Ectodermal cell (in vitro differentiated cells): ENCODE results near the gene SLC5A8.
"Not testable (repeated sequence)": the region's sequence is repeated elsewhere in the genome, so short reads cannot be mapped to it uniquely, and the experiment has no call there.

Experiments used
- H3K27ac ChIP-seq: 2 replicates; pipeline ENCODE4 v1.7.0; 2013; ENCODE audit warnings: mild to moderate bottlenecking, low read depth, low read length; ENCODE audit not compliant: insufficient read depth, poor library complexity, severe bottlenecking
- H3K27me3 ChIP-seq: 2 replicates; pipeline ENCODE4 v1.7.0; 2013; ENCODE audit warnings: mild to moderate bottlenecking, low read length; ENCODE audit not compliant: insufficient read depth, control insufficient read depth, poor library complexity, severe bottlenecking
- H3K36me3 ChIP-seq: one replicate; pipeline ENCODE4 v1.7.0; 2013; ENCODE audit warnings: low read length; ENCODE audit not compliant: control insufficient read depth, insufficient read depth
- H3K4me1 ChIP-seq: one replicate; pipeline ENCODE4 v1.7.0; 2013; ENCODE audit warnings: low read length; ENCODE audit not compliant: control insufficient read depth, insufficient read depth
- H3K4me3 ChIP-seq: 2 replicates; pipeline ENCODE4 v1.7.0; 2013; ENCODE audit warnings: low read depth, low read length, control low read depth; ENCODE audit not compliant: insufficient read depth
- H3K9me3 ChIP-seq: 2 replicates; pipeline ENCODE4 v1.7.0; 2013; ENCODE audit warnings: mild to moderate bottlenecking, low read length, moderate library complexity; ENCODE audit not compliant: control insufficient read depth
- WGBS, 2 experiments: methylation state at CpG; one replicate each; pipeline ENCODE4 v1.1.7; 2013; ENCODE audit warnings: missing lambda C conversion rate in 2 of 2; 5-methylcytosine and 5-hydroxymethylcytosine counted together

The SLC5A8 gene

GRCh38 chr12:101173197-101173749 lies 36.8 kb downstream of the SLC5A8 start:
- Histone ChIP-seq H3K4me1 (no peaks in the 10 kb centered on the region), H3K36me3 (no peaks in the 10 kb centered on the region), H3K9me3 (no peaks in the 10 kb centered on the region), H3K27ac (no peak overlapping the region), H3K27me3 (no peaks in the 10 kb centered on the region), H3K4me3 (no peak overlapping the region)
- 96 to 97% methylated on average over 7 of the region's 7 CpGs for WGBS, 2 experiments

DNA sequence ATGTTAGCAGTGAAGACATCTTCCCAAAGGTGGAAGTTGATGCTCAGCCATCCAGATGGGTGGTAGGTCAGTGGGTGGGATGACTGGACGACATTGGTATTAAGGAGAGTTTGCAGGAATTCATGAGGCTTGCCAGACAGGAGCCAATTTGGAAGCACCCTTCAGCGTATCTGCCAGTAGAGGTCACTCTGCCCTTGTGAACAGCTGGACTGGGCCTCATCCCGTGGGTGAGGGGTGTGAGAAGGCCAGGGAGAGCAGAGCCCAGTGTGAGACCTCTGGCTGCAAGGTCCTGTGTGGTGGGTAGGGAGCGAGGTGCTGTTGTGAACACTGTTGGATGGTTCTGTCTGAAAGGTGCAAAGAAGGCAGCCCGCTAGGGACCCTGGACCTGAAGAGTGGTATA lies 37.7 kb downstream of the SLC5A8 start:
- Histone ChIP-seq H3K4me3 (no peak overlapping the region), H3K27me3 (no peaks in the 10 kb centered on the region), H3K27ac (no peak overlapping the region), H3K4me1 (no peaks in the 10 kb centered on the region), H3K36me3 (no peaks in the 10 kb centered on the region), H3K9me3 (no peaks in the 10 kb centered on the region)
- 56 to 57% methylated on average over 5 of the region's 5 CpGs for WGBS, 2 experiments

- 93 to 95% methylated on average over 5 of the region's 5 CpGs for WGBS, 2 experiments
- no peaks in the 10 kb centered on the region for H3K36me3 ChIP-seq
- no peak overlapping the region for H3K27ac ChIP-seq
- no peaks in the 10 kb centered on the region for H3K9me3 ChIP-seq
- H3K27me3 ChIP-seq = no peaks in the 10 kb centered on the region
- H3K4me3 ChIP-seq = no peak overlapping the region
- no peaks in the 10 kb centered on the region for H3K4me1 ChIP-seq
Measured at GRCh38 chr12:101168001-101168400, 42.0 kb downstream of the SLC5A8 start.

DNA sequence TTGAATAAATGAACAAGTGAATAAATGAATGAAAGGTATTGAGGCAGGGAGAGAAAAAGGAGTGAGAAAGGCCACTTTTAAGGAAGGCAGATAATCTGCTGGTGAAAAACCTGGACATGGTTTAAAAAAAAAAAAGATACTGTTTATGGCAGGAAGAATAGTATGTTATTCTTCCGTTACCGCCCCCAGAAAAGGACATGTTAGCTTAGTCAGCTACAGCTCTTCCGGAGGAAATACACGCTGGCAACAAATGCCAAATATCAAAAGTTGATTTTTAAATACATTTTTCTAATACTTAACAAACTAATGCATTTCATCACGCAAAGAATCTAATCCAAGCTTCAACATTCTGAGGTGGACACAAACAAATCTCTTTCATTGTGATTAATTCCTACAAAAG lies 43.2 kb downstream of the SLC5A8 start:
- Histone ChIP-seq H3K4me1 (no peaks in the 10 kb centered on the region), H3K27me3 (no peaks in the 10 kb centered on the region), H3K27ac (no peak overlapping the region), H3K36me3 (no peaks in the 10 kb centered on the region), H3K4me3 (no peak overlapping the region), H3K9me3 (no peaks in the 10 kb centered on the region)
- WGBS, 2 experiments = 93 to 95% methylated on average over 5 of the region's 5 CpGs

DNA sequence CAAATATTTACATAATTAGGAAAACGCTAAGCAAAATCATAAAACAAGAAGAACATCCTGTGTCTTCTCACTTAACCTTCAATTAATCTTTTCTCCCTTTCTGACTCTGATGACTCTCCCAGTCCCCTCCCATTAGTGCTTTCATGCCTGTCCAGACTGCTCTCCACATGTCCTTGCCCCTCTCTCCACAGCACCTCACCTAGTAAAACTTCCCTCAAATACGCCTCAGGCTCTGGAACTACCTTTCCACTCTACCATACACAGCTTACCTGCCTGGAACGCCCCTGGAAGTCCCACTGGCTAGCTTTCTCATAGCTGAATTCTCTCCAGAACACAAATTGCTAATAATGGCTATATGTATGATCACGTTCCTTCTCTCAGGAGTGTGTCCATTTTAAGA lies 44.7 kb downstream of the SLC5A8 start:
- no peak overlapping the region for H3K27ac ChIP-seq
- H3K36me3 ChIP-seq = no peaks in the 10 kb centered on the region
- no peaks in the 10 kb centered on the region for H3K9me3 ChIP-seq
- 91% methylated on average over 4 of the region's 4 CpGs for WGBS, 2 experiments
- H3K4me3 ChIP-seq = no peak overlapping the region
- H3K27me3 ChIP-seq = no peaks in the 10 kb centered on the region
- no peaks in the 10 kb centered on the region for H3K4me1 ChIP-seq

- H3K4me1 ChIP-seq, H3K27me3 ChIP-seq, H3K9me3 ChIP-seq, H3K27ac ChIP-seq, H3K4me3 ChIP-seq, H3K36me3 ChIP-seq: not testable (repeated sequence)
- 59 to 62% methylated on average over 32 to 35 of the region's 35 CpGs for WGBS, 2 experiments
Measured at GRCh38 chr12:101145777-101146431, 64.1 kb downstream of the SLC5A8 start.

DNA sequence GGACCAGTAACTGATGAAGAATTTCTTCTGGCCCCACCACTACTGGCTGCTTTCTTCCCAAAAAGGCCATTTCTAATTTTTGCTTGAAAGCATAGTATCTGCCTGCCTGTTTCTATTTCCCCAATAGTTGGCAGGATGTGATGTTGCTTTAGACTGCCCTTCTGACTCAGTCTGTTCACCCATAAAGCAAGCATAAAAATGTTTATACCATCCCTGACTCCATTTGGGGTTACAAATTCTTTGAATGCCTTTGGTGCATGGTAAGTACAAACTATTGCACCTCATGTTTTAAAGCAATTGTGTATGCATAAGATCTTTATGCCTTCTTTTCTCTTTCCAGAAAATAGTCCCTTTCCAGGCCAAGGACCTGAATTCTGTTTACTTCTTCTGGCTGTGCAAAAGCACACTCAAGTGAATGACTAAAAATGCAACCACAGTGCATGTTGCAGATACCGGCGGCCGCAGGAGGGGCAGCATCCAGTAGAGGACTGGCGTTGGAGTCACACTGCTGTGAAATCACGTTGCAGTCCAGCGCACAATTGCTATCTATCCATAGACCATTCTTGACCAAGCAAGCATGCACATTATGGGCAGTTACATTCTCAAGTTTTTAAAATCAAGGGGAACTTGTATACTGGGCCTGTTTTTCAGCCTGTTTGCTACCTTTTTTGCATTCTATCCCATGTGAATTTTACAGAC lies 82.4 kb downstream of the SLC5A8 start:
- Histone ChIP-seq H3K27me3 (no peaks in the 10 kb centered on the region), H3K27ac (no peak overlapping the region), H3K4me1 (no peaks in the 10 kb centered on the region), H3K4me3 (no peak overlapping the region), H3K36me3 (no peaks in the 10 kb centered on the region), H3K9me3 (no peaks in the 10 kb centered on the region)
- 91 to 96% methylated on average over 6 of the region's 6 CpGs for WGBS, 2 experiments

DNA sequence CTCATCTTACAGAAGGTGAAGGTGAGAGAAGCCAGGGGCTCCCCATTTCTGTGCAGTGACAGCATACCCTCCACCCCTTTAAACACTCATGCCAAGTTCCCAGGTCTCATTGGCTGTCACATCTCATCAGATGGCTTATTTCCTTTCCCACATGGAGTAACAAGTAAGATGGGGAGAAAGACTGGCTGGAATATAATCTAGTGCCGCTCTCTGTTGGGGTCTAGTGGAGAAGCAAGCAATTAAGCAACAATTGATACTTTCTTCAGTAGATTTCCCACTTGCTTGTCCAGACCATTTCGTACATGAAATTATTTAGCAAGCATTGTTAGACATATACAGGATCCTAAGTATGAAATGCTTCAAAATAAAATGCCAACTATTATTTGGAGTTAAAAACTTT lies 92.2 kb downstream of the SLC5A8 start:
- Histone ChIP-seq H3K9me3 (no peaks in the 10 kb centered on the region), H3K4me1 (no peaks in the 10 kb centered on the region), H3K27me3 (no peaks in the 10 kb centered on the region), H3K4me3 (no peak overlapping the region), H3K36me3 (no peaks in the 10 kb centered on the region), H3K27ac (no peak overlapping the region)
- 98 to 100% methylated on average over 1 to 2 of the region's 2 CpGs for WGBS, 2 experiments

DNA sequence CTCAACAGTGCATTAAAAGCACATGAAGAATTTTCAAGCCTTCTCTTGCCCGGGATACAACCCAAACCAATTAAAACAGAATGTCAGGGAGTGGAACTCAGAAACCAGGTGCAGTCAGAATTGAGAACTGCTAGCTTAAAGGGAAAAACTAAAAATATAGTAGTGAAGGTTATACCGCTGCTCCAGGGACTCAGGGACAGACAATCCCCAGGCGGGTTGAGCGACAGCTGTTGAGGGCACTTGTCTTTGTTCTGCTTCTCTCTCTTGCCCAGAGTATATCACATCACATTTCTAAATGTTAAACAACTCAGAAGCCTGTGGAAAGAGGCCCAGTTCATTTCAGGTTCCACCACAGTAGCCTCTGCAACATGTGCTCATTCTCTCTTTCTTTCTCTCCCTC lies 93.1 kb downstream of the SLC5A8 start:
- WGBS, 2 experiments = 92 to 94% methylated on average over 4 of the region's 4 CpGs
- H3K36me3 ChIP-seq = no peaks in the 10 kb centered on the region
- no peaks in the 10 kb centered on the region for H3K9me3 ChIP-seq
- no peaks in the 10 kb centered on the region for H3K27me3 ChIP-seq
- H3K4me3 ChIP-seq = no peak overlapping the region
- H3K27ac ChIP-seq = no peak overlapping the region
- H3K4me1 ChIP-seq = no peaks in the 10 kb centered on the region

- no peaks in the 10 kb centered on the region for H3K4me1 ChIP-seq
- no peak overlapping the region for H3K4me3 ChIP-seq
- WGBS, 2 experiments = 69 to 90% methylated on average over 1 of the region's 2 CpGs
- no peak overlapping the region for H3K27ac ChIP-seq
- no peaks in the 10 kb centered on the region for H3K9me3 ChIP-seq
- no peaks in the 10 kb centered on the region for H3K36me3 ChIP-seq
- H3K27me3 ChIP-seq = no peaks in the 10 kb centered on the region
Measured at GRCh38 chr12:101115326-101115725, 94.7 kb downstream of the SLC5A8 start.
